HG02759 (cell line): ENCODE measurements around the gene UNC5A.

Experiments
- ATAC-seq: cut with Tn5 transposase; IDR thresholded peaks from one replicate; pipeline ENCODE4 v1.9.1; 2021; ENCODE audit warnings: mild to moderate bottlenecking, moderate library complexity; ENCODE audit not compliant: unreplicated experiment

UNC5A gene

DNA sequence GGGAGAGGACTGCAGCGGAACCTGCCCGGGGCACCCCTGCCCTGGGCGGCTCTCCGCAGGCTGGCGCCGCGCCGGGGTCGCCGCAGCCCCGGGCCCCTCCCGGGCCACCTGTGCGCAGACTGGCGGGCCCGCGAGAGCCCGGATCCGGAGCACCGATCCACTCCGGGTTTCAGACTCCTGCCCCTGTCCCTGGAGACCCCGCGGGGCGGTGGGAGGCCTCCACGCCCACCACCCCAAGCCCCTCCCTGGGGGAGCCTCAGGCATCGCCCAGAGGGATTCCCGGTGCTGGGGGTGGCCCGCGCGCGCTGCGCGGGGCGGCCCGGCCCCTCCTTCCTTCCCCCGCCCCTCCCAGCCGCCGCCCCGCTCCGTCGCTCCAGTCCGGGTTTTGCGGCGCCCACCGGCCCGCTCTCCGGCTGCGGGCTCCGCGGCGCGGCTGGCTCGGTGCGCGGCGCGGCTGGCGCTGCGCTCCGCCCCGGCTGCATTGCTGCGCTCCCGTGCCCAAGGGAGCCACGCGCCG lies at the start of gene UNC5A:
TSS of gene UNC5A (plus strand) at position 479 of the 517 bp plus-strand sequence. CDS start 192 bp downstream, outside the sequence.
- ATAC-seq = peak; percentile 60

DNA sequence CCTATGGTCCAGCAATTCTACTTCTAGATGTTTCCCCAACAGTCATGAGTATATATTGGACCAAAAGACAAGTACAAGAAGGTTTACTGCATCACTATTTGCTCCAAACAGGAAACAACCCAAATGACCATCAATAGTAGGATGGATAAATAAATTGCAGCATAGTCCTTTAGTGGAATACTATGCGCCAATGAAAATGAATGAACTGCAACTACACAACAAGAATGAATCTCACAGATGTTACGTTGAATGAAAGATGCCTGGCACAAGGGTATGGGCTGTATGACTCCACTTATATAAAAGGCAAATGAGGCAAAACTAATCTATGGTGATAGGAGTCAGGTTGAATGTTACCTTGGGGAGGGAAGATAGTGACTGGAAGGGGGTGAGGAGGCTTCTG lies 48.6 kb upstream of the UNC5A start:
- ATAC-seq = no peak

DNA sequence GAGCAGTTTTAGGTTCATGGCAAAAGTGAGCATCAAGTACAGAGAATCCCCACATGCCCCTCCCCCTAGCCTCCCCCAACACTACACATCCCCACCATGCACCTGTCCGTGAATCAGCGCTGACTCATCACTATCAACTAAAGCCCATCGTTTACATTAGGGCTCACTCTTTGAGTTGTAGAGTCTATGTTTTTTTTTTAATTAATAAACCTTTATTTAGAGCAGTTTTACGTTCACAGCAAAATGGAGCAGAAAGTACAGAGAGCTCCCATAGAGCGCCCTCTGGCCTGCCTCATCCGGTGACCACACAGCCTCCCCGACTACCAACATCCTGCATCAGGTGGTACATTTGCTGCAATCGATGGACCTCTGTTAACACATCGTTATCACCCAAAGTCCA lies 47.9 kb upstream of the UNC5A start:
- ATAC-seq = no peak

DNA sequence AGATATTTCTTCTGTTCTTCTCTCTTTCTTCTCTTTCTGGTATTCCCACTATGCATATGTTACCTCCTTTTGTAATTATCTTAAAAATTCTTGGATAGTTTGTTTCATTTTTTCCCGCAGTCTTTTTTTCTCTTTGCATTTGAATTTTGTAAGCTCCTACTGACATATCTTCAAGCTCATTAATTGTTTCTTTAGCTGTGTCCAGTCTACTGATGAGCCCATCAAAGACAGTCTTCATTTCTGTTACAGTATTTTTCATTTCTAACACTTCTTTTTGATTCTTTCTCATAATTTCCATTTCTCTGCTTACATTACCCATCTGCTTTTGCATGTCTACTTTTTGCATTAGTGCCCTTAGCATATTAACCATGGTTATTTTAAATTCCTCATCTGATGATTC lies 44.7 kb upstream of the UNC5A start:
- no peak for ATAC-seq

DNA sequence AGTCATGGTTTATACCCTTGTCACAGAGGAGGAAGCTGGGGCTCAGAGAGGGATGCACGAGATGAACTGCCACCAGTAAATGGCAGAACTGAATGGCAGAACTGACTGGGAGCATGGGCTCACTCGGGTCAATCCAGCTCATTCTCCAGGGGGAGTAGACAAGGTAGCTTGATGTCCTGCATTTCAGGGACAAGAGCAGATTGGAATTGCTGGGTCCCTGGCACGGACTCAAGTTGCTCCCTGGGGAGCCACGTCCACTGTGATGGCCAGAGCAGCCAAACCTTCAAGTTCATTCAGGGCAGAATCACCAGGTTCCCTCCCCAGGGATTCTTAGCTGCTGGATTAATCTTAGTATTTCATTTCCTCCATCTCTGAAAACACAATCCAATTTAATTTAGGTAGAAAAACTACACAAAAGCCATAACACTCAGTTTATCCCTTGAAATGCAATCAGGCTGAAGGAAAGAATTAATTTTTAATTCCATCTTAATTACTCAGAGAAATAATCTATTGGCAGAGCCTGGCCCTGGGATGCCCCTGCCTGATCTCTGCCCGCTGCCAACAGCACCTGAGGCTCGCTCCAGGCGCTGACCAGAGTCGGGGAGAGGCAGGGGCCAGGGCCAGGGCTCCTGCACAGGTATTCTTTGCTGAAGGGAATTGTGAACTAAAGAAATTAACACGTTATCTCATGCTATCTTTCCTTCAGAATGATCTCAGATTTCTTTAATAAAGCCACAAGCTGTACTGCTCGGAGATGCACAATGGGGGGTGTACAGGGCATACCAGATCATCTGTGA lies 42.0 kb upstream of the UNC5A start:
- ATAC-seq = no peak

DNA sequence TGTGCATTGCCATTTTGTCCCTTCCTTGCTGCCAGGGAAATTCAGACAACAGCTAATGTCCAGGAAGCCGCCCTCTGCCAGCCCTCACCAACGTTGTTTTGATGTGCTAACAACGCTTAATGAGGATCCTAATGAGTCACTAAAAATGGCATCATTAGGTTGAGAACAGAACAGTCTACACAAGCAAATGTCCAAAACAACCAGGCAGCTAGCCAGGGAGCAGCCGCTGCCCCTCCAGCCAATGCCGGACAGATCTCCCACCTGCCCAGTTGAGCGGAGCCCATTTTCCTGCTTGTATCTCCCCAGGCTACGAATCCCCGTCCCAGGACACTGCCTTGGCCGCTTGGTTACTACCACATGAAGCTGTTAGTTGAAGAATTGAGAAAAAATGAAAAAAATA lies 40.4 kb upstream of the UNC5A start:
- no peak for ATAC-seq

DNA sequence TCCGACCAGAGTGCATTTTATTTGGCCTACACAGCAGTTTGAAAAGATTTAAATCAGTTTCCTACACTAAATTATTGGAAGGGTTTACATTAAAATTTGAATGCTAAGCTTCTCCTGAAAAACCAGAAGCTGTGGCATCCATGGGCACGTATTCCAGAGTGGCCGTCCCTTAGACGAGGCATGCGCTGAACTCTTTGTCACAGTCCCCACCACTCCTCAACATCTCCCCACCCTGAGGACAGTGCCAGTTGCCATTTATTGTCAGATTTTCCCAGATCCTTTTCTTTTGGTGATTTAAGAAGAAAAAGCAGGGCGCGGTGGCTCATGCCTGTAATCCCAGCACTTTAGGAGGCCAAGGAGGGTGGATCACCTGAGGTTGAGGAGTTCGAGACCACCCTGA lies 39.9 kb upstream of the UNC5A start:
- no peak for ATAC-seq

DNA sequence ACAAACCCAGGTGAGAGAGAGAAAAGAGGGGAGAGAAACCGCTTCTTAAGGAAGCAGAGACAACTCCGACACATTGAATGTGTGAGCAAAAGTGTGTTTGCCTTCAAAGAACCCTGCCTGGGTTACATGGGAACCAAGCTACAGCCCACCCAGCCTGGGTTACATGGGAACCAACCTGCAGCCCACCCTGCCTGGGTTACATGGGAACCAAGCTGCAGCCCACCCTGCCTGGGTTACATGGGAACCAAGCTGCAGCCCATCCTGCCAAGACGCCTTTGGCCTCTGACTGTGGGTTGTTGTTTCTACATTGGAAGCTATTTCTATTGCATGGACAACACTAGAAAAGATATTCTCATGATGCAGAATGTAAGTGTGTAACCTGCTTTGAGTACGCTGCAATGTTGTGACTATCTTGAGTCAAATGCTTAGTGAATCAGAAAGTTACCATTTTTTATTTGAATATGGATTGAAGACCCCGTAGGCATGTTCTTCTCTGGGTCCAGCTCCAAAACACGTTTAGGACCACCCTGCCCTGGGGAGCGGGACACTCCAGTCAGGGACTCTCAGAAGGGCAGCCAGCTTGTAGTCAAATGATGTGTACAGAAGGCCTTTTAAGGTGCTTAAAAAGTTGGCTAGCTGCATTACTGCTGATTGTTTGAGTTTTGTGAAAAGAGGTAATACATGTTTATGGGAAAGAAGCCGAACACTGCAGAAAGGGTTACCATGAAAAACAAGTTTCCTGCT lies 39.1 kb upstream of the UNC5A start:
- no peak for ATAC-seq

DNA sequence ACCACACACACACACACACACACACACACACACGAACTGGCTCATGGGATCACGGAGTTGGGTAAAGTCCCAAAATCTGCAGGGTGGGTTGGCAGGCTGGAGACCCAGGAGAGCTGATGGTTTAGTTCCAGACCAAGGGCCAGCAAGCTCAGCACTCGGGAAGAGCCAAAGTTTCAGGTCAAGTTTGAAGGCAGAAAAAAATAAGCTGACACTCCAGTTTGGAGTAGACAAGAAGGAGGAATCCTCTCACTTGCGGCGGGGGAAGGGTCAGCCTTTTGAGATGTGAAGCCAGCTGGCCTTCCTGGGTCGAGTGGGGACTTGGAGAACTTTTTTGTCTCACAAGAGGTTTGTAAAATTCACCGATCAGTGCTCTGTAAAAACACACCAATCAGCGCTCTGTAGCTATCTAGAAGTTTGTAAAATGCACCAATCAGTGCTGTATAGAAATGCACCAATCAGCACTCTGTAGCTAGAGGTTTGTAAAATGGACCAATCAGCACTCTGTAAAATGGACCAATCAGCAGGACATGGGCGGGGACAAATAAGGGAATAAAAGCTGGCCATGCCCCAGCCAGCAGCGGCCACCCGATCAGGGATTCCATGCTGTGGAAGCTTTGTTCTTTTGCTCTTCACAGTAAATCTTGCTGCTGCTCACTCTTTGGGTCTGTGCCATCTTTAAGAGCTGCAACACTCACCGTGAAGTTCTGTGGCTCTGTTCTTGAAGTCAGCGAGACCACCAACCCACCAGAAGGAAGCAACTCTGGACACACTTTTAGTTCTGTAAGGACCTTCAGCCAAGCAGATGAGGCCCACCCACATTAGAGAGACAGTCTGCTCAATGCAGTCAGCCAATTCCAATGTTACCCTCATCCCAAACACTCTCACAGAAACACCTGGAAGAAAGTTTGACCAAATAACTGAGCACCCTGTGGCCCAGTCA lies 37.8 kb upstream of the UNC5A start:
- ATAC-seq = no peak

DNA sequence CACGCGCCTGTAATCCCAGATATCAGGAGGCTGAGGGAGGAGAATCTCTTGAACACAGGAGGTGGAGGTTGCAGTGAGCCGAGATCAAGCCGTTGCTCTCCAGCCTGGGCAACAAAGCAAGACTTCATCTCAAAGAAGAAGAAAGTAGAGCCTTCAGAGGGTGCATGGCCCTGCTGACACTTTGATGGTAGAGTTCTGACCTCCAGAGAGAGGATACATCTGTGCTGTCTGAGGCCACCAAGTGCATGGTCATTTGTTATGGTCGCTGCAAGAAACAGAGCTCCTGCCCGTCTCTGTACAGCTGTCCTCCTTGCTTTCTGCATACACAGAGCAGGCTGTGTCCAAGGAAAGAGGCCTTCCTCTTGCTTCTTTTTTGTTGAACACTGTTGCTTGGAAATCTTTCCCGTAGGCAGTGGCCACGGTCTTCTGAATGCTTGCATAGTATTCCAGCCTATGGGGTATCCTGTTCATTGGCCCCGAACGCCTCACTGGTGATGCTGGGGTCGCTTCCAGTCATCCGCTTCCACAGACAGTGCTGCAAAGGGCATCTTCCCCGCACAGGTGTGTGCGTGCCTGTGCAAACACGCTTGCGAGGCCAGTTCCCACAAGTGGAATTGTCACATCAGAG lies 36.8 kb upstream of the UNC5A start:
- no peak for ATAC-seq

DNA sequence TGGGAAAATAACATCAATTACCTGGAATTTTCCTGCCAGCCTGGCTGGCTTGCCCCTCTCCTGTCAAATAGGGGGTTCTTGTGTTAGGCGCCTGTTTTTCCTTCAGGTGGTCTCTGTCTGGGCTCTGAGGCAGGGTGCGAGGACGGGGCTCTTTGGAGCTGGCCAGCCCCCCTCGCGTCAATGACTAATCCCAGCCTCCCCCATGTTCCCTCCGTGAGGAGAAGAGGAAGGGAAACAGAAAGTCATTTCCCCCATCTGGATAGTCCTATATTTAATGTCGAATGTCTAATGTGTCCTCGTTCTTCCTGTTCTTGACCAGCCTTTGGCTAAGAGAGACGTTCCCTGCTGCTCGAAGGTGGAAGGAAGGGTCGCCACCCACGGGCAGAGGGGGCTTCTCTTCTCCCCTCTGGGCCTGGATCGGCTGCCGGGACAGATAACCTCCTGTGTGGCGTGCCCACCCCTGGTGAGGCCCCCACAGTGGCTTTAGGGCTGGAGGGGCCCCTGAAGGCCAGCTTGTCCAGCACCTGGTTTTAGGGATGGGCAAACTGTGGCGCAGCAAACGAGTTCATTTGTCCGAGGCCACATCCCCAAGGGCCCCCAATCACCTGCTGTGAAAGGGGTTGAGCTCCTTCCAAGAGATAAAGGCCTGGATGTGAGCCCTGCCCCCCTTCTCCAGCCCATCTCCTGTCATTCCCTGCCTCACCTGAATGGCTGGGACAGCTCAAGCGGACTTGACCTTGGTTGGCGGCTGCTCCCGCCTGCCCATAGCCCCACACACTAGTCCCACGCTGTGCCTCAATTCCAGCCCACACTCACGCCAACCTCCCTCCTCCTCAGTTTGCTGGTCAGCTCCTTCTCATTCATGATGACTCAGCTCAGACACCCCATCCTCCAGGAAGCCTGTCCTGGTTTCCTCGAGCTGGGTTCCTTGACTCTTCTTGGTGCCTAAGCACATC lies 35.9 kb upstream of the UNC5A start:
- no peak for ATAC-seq

DNA sequence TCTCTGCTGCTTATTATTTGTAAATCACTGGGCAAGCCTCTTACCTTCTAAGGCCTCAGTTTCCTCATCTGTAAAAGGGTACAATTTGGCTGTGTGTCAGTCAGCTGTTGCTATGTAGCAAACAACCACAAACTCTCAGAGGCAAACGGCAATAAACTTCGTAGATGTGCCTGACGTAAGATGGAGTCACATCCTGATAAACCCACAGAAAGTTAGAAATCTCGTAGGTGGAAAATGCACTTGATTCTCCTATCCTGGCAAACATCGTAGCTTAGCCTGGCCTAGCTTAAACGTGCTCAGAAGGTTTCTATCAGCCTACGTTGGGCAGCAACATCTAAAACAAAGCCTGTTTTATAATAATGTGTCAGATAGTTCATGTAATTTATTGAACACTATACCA lies 35.0 kb upstream of the UNC5A start:
- no peak for ATAC-seq

DNA sequence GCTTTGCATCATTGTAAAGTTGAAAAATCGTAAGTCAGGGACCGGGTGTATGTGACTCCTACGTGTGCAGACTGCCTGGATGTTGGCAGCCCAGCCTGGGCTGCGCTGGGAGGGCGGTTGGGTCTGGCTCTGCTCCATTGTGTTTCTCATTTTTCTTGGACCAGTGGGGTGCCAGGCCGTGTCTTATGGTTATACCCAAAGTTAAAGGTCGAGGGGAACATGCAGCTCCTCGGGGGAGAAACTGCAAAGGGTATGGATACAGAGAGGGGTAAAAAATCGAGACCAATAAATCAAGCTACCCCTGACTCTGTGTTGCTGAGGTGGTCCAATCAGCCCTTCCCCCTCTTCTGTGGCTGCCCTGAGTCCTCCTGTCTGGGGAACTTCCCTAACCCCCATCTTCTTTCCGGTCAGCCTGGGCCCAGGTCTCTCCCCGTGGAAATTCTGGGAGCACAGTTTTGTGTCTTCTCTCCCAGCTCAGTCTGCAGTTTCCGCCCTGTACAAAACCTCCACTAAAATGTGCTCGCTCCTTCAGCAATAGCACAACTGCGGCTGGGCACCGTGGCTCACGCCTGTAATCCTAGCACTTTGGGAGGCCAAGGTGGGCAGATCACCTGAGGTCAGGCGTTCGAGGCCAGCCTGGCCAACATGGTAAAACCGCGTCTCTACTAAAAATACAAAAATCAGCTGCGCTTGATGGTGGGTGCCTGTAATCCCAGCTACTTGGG lies 34.1 kb upstream of the UNC5A start:
- ATAC-seq = no peak

DNA sequence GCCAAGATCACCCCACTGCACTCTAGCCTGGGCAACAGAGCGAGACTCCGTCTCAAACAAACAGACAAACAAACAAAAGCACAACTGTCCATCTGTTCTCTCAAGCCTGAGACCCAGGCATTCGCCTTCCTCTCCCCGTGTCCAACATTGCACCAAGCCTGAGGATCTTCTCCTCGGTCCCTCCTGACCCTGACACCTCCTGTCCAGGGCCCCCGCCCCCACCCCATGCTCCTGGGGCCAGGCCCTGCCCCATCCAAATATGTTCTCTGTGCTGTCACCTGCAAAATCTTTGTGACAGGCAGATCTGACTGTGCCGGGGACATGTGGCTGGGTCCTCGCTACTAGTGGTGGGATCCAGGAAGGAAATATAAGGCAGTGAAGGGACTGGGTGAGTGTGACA lies 33.4 kb upstream of the UNC5A start:
- no peak for ATAC-seq

DNA sequence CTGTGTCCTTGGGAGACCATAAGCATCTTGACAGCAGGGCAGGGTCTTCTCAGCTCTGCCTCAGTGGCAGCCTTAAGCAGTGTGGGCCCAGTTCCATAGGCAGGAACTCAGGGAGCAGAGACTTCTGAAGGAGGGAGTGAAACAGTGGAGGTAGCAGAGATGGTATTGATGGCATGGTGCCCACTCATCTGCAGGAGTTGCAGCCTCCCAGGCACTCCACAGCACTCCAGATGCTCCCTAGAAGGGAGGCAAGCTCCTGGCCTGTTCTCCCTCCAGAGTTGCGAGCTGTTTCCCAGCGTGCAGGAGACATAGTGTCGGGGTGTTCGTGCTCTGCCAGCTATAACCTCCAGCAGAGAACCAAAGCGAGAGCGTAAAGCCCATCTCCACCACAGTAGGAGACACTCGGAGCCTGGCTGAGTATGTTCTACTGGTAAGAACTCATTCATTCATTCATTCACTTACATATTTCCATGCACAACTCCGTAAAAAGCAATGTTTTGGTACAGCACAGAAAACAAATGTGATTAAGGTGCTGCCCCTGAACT lies 31.4 kb upstream of the UNC5A start:
- ATAC-seq = no peak

DNA sequence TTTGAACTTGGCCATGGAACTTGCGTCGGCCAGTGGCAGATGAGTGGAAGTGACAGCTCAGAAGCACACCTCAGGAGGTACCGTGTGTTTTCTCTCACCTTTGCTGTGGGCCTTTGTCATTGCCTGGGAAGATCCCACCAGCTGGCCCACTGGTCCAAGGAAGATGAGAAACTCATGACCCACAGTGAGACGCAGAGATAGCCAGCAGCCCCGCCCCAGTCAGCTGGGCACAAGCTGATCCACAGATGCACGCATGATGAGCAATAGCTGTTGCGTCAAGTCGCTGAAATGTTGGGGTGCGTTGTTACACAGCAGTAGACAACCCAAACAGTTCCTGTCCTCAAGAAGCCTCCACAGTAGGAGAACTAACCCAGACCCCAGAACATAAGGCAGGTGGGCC lies 30.8 kb upstream of the UNC5A start:
- no peak for ATAC-seq

DNA sequence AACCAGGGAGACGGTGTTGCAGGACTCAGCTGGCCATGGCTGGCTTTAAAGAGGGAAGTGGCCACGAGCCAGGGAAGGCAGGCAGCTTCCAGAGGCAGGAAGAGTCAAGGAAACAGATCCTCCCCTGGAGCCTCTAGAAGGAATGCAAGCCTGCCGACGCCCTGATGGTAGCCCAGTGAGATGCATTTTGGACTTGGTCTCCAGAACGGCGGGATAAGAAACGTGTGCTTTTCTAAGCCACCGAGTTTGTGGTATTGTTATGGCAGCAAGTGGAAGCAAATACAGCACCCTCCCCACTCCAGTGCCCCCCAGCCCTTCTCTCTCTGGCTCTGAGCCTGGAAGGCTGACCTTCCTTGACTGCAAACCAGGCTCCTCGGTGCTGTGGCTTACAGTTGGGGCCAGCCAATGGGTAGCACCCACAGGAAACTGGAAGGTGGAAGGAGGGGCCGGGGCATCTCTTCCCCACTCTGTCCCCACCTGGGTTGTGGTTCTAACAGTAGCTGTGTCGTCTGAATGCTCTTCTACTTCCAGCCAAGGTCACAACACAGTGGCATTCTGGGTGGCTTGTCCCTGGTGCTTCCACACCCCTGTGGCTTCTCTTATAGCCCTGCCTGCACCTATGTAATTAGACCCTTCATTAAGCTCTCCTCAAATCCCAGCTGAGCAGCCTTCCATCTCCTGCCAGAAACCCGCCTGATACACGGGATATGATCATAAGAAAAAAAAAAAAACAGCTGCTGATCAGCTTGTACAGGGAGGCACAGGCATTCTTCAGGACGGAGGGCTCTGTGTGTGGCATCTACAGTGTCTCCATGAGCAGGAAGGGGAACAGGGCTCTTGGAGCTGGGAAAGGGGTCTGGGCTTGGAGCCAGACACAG lies 29.9 kb upstream of the UNC5A start:
- no peak for ATAC-seq

DNA sequence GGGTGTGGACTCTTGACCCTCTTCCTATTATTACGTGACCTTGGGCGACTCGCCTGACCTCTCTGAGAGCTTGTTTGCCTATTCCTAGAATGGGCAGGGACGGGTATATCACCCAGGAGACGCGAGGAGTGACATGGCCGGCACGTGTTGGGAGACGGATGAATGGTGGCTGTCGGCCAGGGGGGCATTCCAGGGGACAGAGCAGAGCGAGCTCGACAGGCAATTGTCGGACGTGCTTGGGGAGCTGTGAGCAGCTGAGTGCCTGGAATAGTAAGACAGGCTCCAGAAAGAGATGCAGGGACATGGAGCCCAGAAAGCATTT lies 29.3 kb upstream of the UNC5A start:
- no peak for ATAC-seq
